Type B pancreatic cell (in vitro differentiated cells): ENCODE data around the gene CSNK2A1. TPM values are rescaled to one million over a fixed set of nuclear protein-coding genes. Genes with fewer than 3 reads are reported as not detected.
"Not testable (repeated sequence)": the region's sequence is repeated elsewhere in the genome, so short reads cannot be mapped to it uniquely, and the experiment has no call there.

Source experiments
- DNase-seq: peaks from one replicate; pipeline ENCODE4 v3.0.0; 2021; ENCODE audit warnings: mixed read lengths; ENCODE audit not compliant: unreplicated experiment; ENCODE audit errors: extremely low spot score
- H3K27ac Mint-ChIP-seq: 2 replicates; pipeline ENCODE4 v1.8.0; 2021; ENCODE audit warnings: mild to moderate bottlenecking, mixed read lengths
- H3K27me3 Mint-ChIP-seq: 2 replicates; pipeline ENCODE4 v1.8.0; 2021; ENCODE audit warnings: mixed read lengths
- H3K36me3 Mint-ChIP-seq: 2 replicates; pipeline ENCODE4 v1.8.0; 2021; ENCODE audit warnings: mixed read lengths
- H3K4me1 Mint-ChIP-seq: one replicate; pipeline ENCODE4 v1.8.0; 2021; ENCODE audit warnings: mixed read lengths; ENCODE audit not compliant: unreplicated experiment
- H3K4me3 Mint-ChIP-seq: 2 replicates; pipeline ENCODE4 v1.8.0; 2021; ENCODE audit warnings: mild to moderate bottlenecking, mixed read lengths
- H3K9me3 Mint-ChIP-seq: 2 replicates; pipeline ENCODE4 v1.8.0; 2021; ENCODE audit warnings: mixed read lengths
- total RNA-seq: library from RNA; stranded (reverse); gene quantifications from 2 replicates; pipeline ENCODE4 v1.2.1, GENCODE V29; 2021; ENCODE audit warnings: low replicate concordance
- TF ChIP-seq, protein P1 (sequence below): fragments of 200-600 bp; sonication (generic); conservative IDR thresholded peaks from 2 replicates; pipeline ENCODE4 v1.5.0; 2021; ENCODE audit warnings: antibody characterized with exemption, mild to moderate bottlenecking

The CSNK2A1 gene
- total RNA-seq, 1 donor from 2014 or later = 151 TPM

GRCh38 chr20:584971-585301 lies 41.3 kb upstream of the CSNK2A1 start:
- Mint-ChIP-seq H3K27me3 (peaks cover 16% of the 10 kb centered on the region), H3K9me3 (no peaks in the 10 kb centered on the region), H3K36me3 (no peaks in the 10 kb centered on the region), H3K4me3 (no peak overlapping the region), H3K27ac (no peak overlapping the region), H3K4me1 (no peaks in the 10 kb centered on the region)
- no peak for DNase-seq
- TF ChIP-seq, protein P1, sequence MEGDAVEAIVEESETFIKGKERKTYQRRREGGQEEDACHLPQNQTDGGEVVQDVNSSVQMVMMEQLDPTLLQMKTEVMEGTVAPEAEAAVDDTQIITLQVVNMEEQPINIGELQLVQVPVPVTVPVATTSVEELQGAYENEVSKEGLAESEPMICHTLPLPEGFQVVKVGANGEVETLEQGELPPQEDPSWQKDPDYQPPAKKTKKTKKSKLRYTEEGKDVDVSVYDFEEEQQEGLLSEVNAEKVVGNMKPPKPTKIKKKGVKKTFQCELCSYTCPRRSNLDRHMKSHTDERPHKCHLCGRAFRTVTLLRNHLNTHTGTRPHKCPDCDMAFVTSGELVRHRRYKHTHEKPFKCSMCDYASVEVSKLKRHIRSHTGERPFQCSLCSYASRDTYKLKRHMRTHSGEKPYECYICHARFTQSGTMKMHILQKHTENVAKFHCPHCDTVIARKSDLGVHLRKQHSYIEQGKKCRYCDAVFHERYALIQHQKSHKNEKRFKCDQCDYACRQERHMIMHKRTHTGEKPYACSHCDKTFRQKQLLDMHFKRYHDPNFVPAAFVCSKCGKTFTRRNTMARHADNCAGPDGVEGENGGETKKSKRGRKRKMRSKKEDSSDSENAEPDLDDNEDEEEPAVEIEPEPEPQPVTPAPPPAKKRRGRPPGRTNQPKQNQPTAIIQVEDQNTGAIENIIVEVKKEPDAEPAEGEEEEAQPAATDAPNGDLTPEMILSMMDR = no peak

- Mint-ChIP-seq H3K4me1 (no peaks in the 10 kb centered on the region), H3K9me3 (no peaks in the 10 kb centered on the region), H3K27ac (no peak overlapping the region), H3K4me3 (no peak overlapping the region), H3K36me3 (no peaks in the 10 kb centered on the region), H3K27me3 (peaks cover 16% of the 10 kb centered on the region)
- no peak for DNase-seq
- TF ChIP-seq, protein P1 = no peak
Observed at GRCh38 chr20:584161-584970, 40.8 kb upstream of the CSNK2A1 start.

DNA sequence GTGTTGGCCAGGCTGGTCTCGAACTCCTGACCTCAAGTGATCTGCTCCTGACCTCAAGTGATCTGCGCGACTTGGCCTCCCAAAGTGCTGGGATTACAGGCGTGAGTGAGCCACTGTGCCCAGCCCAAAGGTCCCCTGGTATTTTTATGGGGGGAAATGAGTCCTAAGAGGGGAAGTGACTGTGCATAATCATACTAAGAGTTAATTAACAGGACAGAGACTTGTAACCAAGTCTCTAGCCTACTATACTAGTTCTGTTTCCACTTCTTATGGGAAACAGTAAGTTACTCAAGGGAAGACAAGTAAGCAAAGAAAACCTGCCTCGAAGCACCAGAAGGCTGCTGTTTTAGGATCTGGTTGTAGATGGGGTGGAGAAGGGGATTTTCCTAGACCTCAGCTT lies 38.6 kb upstream of the CSNK2A1 start:
- no peak overlapping the region for H3K27ac Mint-ChIP-seq
- peaks cover 16% of the 10 kb centered on the region for H3K27me3 Mint-ChIP-seq

DNA sequence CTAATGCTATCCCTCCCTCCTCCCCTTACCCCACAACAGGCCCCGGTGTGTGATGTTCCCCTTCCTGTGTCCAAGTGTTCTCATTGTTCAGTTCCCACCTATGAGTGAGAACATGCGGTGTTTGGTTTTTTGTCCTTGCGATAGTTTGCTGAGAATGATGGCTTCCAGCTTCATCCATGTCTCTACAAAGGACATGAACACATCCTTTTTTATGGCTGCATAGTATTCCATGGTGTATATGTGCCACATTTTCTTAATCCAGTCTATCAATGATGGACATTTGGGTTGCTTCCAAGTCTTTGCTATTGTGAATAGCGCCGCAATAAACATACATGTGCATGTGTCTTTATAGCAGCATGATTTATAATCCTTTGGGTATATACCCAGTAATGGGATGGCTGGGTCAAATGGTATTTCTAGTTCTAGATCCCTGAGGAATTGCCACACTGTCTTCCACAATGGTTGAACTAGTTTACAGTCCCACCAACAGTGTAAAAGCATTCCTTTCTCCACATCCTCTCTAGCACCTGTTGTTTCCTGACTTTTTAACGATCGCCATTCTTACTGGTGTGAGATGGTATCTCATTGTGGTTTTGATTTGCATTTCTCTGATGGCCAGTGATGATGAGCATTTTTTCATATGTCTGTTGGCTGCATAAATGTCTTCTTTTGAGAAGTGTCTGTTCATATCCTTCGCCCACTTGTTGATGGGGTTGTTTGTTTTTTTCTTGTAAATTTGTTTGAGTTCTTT lies 35.5 kb upstream of the CSNK2A1 start:
- H3K9me3 Mint-ChIP-seq, H3K36me3 Mint-ChIP-seq, DNase-seq, H3K27me3 Mint-ChIP-seq, H3K4me3 Mint-ChIP-seq, H3K4me1 Mint-ChIP-seq, H3K27ac Mint-ChIP-seq: not testable (repeated sequence)

More for the DNA sequence above, 38.6 kb upstream of the CSNK2A1 start:
- H3K4me1 Mint-ChIP-seq = no peaks in the 10 kb centered on the region
- no peak overlapping the region for H3K4me3 Mint-ChIP-seq
- no peaks in the 10 kb centered on the region for H3K36me3 Mint-ChIP-seq
- TF ChIP-seq, protein P1 = no peak
- H3K9me3 Mint-ChIP-seq = no peaks in the 10 kb centered on the region
- DNase-seq = no peak

DNA sequence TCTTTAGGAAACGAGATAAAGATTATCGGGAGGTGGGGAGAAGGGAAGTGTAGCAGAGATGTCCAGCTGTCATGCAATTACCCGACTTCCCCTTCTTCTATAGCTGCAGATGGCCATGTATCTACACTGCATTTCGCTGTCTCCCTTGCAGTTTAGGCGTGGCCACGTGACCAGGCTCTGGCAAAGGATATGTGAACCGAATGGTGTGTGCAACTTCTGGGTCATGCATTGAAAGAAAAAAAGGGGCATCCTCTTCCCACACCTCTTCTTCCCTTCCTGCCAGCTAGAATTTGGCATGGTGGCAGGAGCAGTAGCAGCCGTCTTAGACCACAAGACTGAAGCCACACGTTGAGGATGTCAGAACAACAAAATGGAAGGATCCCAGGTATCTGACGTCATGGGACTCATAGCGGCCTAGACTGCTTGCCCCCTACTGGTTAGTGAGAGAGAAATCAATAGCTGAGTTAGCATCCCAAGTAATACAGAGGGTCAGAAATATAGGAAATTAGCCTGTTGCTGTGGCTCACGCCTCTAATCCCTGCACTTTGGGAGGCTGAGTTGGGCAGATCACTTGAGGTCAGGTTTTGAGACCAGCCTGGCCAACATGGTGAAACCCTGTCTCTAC lies 33.7 kb upstream of the CSNK2A1 start:
- TF ChIP-seq, protein P1 = peak; percentile 60
- DNase-seq = no peak
- peaks cover 23% of the 10 kb centered on the region for H3K27me3 Mint-ChIP-seq
- H3K4me1 Mint-ChIP-seq = peaks cover 4% of the 10 kb centered on the region
- H3K9me3 Mint-ChIP-seq = no peaks in the 10 kb centered on the region
- H3K36me3 Mint-ChIP-seq = no peaks in the 10 kb centered on the region
- H3K27ac Mint-ChIP-seq = no peak overlapping the region
- H3K4me3 Mint-ChIP-seq = no peak overlapping the region

DNA sequence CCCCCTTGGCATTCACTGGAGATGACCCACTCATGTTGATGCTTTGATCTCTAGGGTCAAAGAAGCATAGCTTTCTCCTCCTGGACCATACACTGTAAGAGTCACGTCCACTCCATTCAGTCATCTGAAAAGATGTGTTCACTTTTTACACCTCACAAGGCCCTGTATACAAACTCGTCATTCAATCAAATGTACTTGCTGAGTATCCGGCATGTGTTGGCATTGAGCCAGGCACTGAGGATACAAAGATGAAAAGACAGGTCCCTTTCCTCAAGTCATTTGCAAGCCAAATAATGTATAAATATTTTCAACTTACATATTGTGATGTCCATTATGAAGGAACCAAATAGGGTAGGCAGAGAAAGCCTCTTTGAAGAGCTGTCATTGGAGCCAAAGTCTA lies 32.6 kb upstream of the CSNK2A1 start:
- Mint-ChIP-seq H3K27ac (no peak overlapping the region), H3K27me3 (peaks cover 25% of the 10 kb centered on the region), H3K4me1 (peaks cover 9% of the 10 kb centered on the region)

More for the DNA sequence above, 32.6 kb upstream of the CSNK2A1 start:
- H3K36me3 Mint-ChIP-seq = no peaks in the 10 kb centered on the region
- H3K9me3 Mint-ChIP-seq = no peaks in the 10 kb centered on the region
- no peak overlapping the region for H3K4me3 Mint-ChIP-seq
- no peak for DNase-seq
- TF ChIP-seq, protein P1 = no peak
